Mesodermal cell (in vitro differentiated cells): ENCODE results near the gene MDC1.
A peak's percentile ranks its signal among the peaks of the same experiment; 100 is the strongest.

Source experiments
- H3K27ac ChIP-seq: 2 replicates; pipeline ENCODE4 v1.7.0; 2013; ENCODE audit warnings: mild to moderate bottlenecking, low read depth, low read length, moderate library complexity; ENCODE audit not compliant: severe bottlenecking
- H3K36me3 ChIP-seq: 2 replicates; pipeline ENCODE4 v1.7.1; 2013; ENCODE audit warnings: mild to moderate bottlenecking, low read length, moderate library complexity; ENCODE audit not compliant: control insufficient read depth, insufficient read depth
- H3K4me1 ChIP-seq: one replicate; pipeline ENCODE4 v1.7.1; 2013; ENCODE audit warnings: mild to moderate bottlenecking, low read length; ENCODE audit not compliant: insufficient read depth, control insufficient read depth, poor library complexity, severe bottlenecking
- H3K4me3 ChIP-seq: 2 replicates; pipeline ENCODE4 v1.7.0; 2013; ENCODE audit warnings: low read length, control low read depth, mild to moderate bottlenecking; ENCODE audit not compliant: insufficient read depth, poor library complexity, severe bottlenecking; ENCODE audit errors: extremely low read depth
- H3K9me3 ChIP-seq: 2 replicates; pipeline ENCODE4 v1.7.1; 2013; ENCODE audit warnings: mild to moderate bottlenecking, low read length, moderate library complexity; ENCODE audit not compliant: control insufficient read depth
- WGBS, 2 experiments: methylation state at CpG; one replicate each; pipeline ENCODE4 v1.1.5; 2013; ENCODE audit warnings: missing lambda C conversion rate in 2 of 2; ENCODE audit not compliant: insufficient coverage in 2 of 2; 5-methylcytosine and 5-hydroxymethylcytosine counted together

Gene MDC1

GRCh38 chr6:30709101-30709868, 7.8 kb downstream of the MDC1 start:
- H3K27ac ChIP-seq = no peak overlapping the region
- H3K4me3 ChIP-seq = no peak overlapping the region
- H3K4me1 ChIP-seq = no peaks in the 10 kb centered on the region
- no CpG with 5 or more reads among the region's 2 CpGs for WGBS, 2 experiments
- H3K36me3 ChIP-seq = peaks cover 91% of the 10 kb centered on the region
- no peaks in the 10 kb centered on the region for H3K9me3 ChIP-seq

GRCh38 chr6:30707281-30707850, 9.7 kb downstream of the MDC1 start:
- Histone ChIP-seq H3K36me3 (peaks cover 91% of the 10 kb centered on the region), H3K27ac (no peak overlapping the region), H3K4me1 (no peaks in the 10 kb centered on the region), H3K9me3 (no peaks in the 10 kb centered on the region), H3K4me3 (no peak overlapping the region)
- 91 to 92% methylated on average over 6 of the region's 6 CpGs for WGBS, 2 experiments

GRCh38 chr6:30705620-30706019, 11.5 kb downstream of the MDC1 start:
- 91 to 96% methylated on average over 4 of the region's 4 CpGs for whole genome bisulfite sequencing, 2 experiments
- no peak overlapping the region for H3K4me3 ChIP-seq
- H3K4me1 ChIP-seq = no peaks in the 10 kb centered on the region
- no peak overlapping the region for H3K27ac ChIP-seq
- no peaks in the 10 kb centered on the region for H3K9me3 ChIP-seq
- peaks cover 85% of the 10 kb centered on the region for H3K36me3 ChIP-seq

GRCh38 chr6:30703821-30704220, 13.3 kb downstream of the MDC1 start:
- WGBS, 2 experiments = 76 to 93% methylated on average over 4 of the region's 4 CpGs
- Histone ChIP-seq H3K4me1 (no peaks in the 10 kb centered on the region), H3K4me3 (no peak overlapping the region), H3K27ac (no peak overlapping the region), H3K36me3 (peaks cover 89% of the 10 kb centered on the region), H3K9me3 (no peaks in the 10 kb centered on the region)

- Histone ChIP-seq H3K27ac (no peak overlapping the region), H3K9me3 (no peaks in the 10 kb centered on the region), H3K4me3 (no peak overlapping the region), H3K36me3 (peaks cover 84% of the 10 kb centered on the region), H3K4me1 (no peaks in the 10 kb centered on the region)
- WGBS, 2 experiments = 97 to 98% methylated on average over 7 to 9 of the region's 10 CpGs
These were observed 14.1 kb downstream of the MDC1 start for GRCh38 chr6:30703011-30703410.

GRCh38 chr6:30700340-30700739, 16.7 kb downstream of the MDC1 start:
- Histone ChIP-seq H3K4me3 (no peak overlapping the region), H3K9me3 (no peaks in the 10 kb centered on the region)
- WGBS, 2 experiments = 50 to 60% methylated on average over 2 of the region's 4 CpGs

GRCh38 chr6:30696432-30696831, 20.6 kb downstream of the MDC1 start:
- H3K27ac ChIP-seq = no peak overlapping the region
- WGBS, 2 experiments = 96% methylated on average over 4 to 5 of the region's 5 CpGs

More at GRCh38 chr6:30700340-30700739, 16.7 kb downstream of the MDC1 start:
- H3K27ac ChIP-seq = no peak overlapping the region
- no peaks in the 10 kb centered on the region for H3K4me1 ChIP-seq
- H3K36me3 ChIP-seq = peaks cover 62% of the 10 kb centered on the region

GRCh38 chr6:30691208-30691847, 25.8 kb downstream of the MDC1 start:
- WGBS, 2 experiments = 32 to 50% methylated on average over 2 to 3 of the region's 8 CpGs
- no peaks in the 10 kb centered on the region for H3K9me3 ChIP-seq
- peak overlapping the region; percentile 87 for H3K27ac ChIP-seq
- H3K36me3 ChIP-seq = peaks cover 12% of the 10 kb centered on the region
- H3K4me1 ChIP-seq = peaks cover 27% of the 10 kb centered on the region
- H3K4me3 ChIP-seq = peak overlapping the region; percentile 68

More at GRCh38 chr6:30696432-30696831, 20.6 kb downstream of the MDC1 start:
- Histone ChIP-seq H3K9me3 (no peaks in the 10 kb centered on the region), H3K4me3 (no peak overlapping the region), H3K36me3 (peaks cover 26% of the 10 kb centered on the region), H3K4me1 (peaks cover 3% of the 10 kb centered on the region)

- peaks cover 12% of the 10 kb centered on the region for H3K36me3 ChIP-seq
- WGBS, 2 experiments = 1 to 3% methylated on average over 26 to 28 of the region's 40 CpGs
These were observed 26.5 kb downstream of the MDC1 start, which contains the start of gene NRM for GRCh38 chr6:30690403-30691207. Gene NRM (minus strand): TSS chr6:30690984. CDS start chr6:30690974, 10 bp downstream.

GRCh38 chr6:30689985-30690384, 27.1 kb downstream of the MDC1 start:
- Histone ChIP-seq H3K27ac (peak overlapping the region; percentile 79), H3K36me3 (peaks cover 14% of the 10 kb centered on the region), H3K9me3 (no peaks in the 10 kb centered on the region), H3K4me1 (peaks cover 27% of the 10 kb centered on the region), H3K4me3 (peak overlapping the region; percentile 68)
- WGBS, 2 experiments = 38 to 75% methylated on average over 2 of the region's 4 CpGs

More at GRCh38 chr6:30690403-30691207, 26.5 kb downstream of the MDC1 start, which contains the start of gene NRM:
- Histone ChIP-seq H3K9me3 (no peaks in the 10 kb centered on the region), H3K4me3 (peak within 1 kb of the TSS; percentile 68), H3K27ac (peak within 1 kb of the TSS; percentile 87), H3K4me1 (peaks cover 27% of the 10 kb centered on the region)
